PC-3 (cell line): ENCODE results near the gene CD86.

Source experiments
- CTCF ChIP-seq: fragments of 300-600 bp; sonication (generic); conservative IDR thresholded peaks from 2 replicates; pipeline ENCODE4 v1.5.1; 2017; ENCODE audit warnings: antibody characterized with exemption, low read depth, mild to moderate bottlenecking, low read length
- EZH2 ChIP-seq: fragments of 300-600 bp; sonication (generic); IDR thresholded peaks from one replicate; pipeline ENCODE4 v1.6.1; 2017; ENCODE audit warnings: antibody characterized with exemption, mild to moderate bottlenecking, low read length; ENCODE audit not compliant: unreplicated experiment
- EZH2phosphoT487 ChIP-seq: fragments of 300-600 bp; sonication (generic); IDR thresholded peaks from 2 replicates; pipeline ENCODE4 v1.6.1; 2018; ENCODE audit warnings: mild to moderate bottlenecking, antibody characterized with exemption, low read length, borderline replicate concordance

- TF ChIP-seq EZH2phosphoT487 (no peak), CTCF (no peak), EZH2 (no peak)
Observed at GRCh38 chr3:122021811-122022401, 33.3 kb upstream of the CD86 start, which contains the start of gene ILDR1.
